Stimulated activated CD8-positive, alpha-beta memory T cell treated with anti-CD3 and anti-CD28 coated beads, Interleukin-12 subunit alpha, Interleukin-12 subunit beta, amount 100 ng/mL, for 4 hours (primary cell): ENCODE measurements around the gene TSGA10IP.

ENCODE experiments used
- DNase-seq: peaks from one replicate; pipeline ENCODE4 v3.0.0-alpha.2; 2020; ENCODE audit warnings: low read depth

Gene TSGA10IP

GRCh38 chr11:65918211-65919140, 26.8 kb upstream of the TSGA10IP start, which contains the start of gene C11orf68:
C11orf68 (minus strand) TSS chr11:65919062; CDS start chr11:65919031, 31 bp downstream.
- no peak for DNase-seq

GRCh38 chr11:65919141-65919572, 26.1 kb upstream of the TSGA10IP start, which contains the start of gene DRAP1:
DRAP1 (plus strand) TSS chr11:65919426; CDS start chr11:65919502, 76 bp downstream.
- DNase-seq, result peak; percentile 100

DNA sequence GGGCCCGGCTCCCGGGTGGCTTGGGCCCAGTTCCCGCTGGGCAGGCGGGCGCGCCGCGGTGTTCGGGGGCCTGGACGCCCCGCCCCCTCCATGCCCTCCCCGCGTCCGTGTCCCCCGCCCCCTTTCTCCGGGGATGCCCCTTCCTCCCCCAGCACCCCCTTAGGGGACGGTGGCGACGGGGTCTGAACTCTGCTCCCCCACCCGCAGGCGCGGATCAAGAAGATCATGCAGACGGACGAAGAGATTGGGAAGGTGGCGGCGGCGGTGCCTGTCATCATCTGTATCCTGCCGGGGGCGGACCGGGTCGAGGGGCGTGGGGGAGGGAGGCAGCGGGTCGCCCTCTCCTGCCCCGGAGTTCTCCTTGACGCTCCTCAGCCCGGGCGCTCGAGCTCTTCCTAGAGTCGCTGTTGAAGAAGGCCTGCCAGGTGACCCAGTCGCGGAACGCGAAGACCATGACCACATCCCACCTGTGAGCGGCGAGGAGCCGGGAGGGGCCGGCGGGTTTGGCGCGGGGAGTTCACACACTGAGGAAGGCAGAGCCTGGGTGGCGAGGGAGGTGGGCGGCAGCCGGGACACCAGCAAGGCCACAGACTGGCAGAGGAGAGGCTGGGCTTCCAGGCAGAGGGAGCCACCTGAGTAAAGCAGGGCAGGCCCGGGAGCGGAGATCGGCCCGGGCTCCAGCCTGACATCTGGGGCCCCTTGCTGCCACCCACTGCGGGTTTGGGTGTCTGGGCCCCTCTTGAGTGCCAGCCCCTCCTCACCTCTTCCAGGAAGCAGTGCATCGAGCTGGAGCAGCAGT, 25.5 kb upstream of the TSGA10IP start:
- no peak for DNase-seq

DNA sequence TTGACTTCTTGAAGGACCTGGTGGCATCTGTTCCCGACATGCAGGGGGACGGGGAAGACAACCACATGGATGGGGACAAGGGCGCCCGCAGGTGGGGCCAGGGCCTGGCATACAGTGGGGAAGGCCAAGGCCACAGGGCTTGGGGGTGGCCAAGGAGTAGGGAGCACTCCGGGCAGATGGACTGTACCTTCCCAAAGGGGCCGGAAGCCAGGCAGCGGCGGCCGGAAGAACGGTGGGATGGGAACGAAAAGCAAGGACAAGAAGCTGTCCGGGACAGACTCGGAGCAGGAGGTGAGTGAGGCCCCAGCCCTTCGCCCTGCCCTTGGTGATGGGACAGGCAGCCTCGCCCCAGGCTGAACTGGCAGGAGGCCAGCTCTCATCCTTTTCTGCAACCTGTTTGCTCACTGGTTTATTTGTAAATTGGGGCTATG, 24.9 kb upstream of the TSGA10IP start:
- DNase-seq, result no peak

- DNase-seq, result no peak
Measured at GRCh38 chr11:65921033-65921555, 24.2 kb upstream of the TSGA10IP start.

DNA sequence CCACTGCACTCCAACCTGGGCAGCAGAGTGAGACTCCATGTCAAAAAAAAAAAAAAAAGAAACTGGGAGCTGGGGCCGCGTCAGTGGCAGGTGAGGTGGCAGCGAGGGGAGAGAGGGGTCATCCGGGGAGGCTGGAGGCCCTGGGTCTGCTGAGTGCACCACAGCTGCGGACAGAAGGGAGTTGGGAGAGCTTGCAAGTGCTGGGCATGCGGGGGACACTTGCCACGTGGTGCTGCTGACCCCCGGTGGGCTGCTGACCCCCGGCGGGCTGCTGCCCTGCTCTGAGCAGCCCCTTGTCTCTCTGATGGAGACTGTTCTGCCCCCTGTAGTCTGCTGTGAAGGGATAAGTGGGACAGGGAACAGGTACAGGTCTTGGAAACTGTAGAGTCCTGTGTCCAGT, 23.4 kb upstream of the TSGA10IP start:
- no peak for DNase-seq

DNA sequence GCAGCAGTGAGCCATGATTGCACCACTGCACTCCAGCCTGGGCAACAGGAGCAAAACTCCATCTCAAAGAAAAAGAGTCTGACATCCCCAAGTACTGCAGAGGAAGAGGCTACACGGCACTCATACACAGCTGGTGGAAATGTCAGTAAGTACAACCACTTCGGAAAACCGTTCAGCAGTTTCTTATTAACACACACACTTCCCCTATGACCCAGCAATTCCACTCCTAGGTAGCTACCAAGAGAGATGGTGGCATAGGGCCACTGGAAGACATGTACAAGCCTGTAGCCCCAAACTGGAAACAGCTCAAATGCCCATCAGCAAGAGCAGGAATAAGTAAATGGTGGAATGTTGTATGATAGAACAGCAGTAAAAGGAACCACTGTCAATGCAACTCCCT, 22.7 kb upstream of the TSGA10IP start:
- no peak for DNase-seq

DNA sequence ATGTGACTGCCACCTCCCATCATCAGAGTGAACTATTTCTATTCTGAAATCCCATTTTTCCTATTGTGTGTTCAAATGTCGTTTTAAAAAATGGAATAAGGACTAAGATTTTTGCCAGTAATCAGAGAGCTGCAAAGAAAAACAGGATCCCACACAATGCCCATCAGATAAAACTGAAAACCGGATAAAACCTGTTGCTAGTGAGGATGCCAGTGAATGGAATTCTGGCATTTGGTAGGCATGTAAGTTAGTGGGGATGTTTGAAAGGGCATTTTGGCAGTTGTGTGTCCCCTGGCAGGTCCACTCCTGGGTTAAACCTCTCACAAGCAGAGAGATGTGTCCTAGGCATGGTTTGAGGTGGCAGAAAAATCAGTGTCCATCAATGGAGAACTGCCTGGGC, 19.9 kb upstream of the TSGA10IP start:
- DNase-seq, result no peak

GRCh38 chr11:65927904-65928397, 17.3 kb upstream of the TSGA10IP start:
- peak; percentile 58 for DNase-seq

DNA sequence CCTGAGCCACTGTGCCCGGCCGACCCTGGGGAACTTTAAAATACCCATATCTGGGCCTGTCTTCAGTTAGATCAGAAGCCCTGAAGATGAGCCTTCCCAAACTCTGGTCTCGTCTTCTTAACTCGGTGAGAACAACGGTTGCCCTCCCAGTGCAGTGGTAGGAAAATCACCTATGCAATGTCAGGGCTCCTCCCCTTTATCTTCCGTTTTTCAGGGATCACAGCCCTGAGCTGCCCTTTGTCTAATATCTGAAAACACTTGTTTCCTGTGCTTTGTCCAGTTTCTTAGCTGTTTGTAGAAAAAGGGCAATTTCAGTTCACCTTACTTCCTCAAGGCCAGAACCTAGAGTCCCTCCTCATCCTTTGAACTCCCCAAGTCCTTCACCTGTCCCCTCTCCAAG, 16.6 kb upstream of the TSGA10IP start:
- no peak for DNase-seq

DNA sequence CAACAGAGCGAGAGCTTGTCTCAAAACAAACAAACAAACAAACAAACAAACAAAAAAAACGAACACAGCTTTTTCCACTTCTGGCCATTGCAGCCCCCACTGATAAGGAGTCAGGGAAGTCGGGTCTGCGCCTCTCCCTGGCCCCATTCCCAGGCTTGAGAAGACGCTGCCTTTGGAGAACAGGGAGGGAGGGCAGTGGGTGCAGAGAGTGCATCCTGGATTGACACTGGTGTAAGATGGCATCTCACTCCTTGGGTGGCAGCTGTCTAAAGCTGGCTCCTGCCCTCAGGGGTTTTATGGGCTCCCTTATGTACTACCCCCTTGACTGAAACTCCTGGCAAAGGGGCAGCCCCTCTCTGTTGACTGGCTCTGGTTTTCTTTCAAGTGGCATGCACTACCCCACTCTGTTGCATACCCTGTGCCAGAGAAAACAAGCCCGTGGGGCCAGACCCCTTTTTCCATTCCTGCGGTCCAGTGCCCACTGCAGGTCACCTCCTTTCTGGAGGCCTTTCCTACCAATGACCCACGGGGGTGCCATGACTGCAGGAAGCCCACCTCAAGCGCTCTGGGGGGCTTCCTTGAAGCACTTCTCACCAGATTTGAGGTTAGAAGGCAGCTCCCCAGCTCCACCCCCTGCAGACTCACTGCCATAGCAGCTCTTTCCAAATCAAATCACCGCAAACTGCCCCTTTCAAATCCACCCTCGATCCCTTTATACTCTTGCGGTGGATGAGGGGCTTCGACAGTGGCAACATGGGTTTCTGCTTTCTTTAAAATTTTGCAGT, 13.3 kb upstream of the TSGA10IP start:
- DNase-seq, result no peak

GRCh38 chr11:65932558-65932919, 12.7 kb upstream of the TSGA10IP start:
- DNase-seq, result no peak

- no peak for DNase-seq
Measured at GRCh38 chr11:65934014-65934413, 11.3 kb upstream of the TSGA10IP start.

DNA sequence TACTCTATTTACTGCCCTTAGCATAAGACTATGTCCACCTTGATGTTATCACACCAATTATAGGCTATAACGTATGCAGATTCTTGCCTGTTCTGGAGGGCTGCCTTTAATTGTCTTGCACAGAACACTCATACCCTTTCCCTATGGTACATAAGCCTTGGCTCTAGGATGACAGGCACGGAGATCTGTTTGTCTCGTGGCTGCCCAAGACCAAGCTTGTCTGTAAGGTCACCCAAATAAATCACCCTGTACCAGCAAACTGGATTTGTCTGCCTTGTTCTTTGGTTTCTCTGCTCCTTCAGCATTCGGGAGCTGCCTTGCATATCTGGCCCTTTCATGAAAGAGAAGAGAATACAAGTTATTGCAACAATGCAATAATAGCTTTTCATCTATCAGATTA, 7.5 kb upstream of the TSGA10IP start:
- no peak for DNase-seq

DNA sequence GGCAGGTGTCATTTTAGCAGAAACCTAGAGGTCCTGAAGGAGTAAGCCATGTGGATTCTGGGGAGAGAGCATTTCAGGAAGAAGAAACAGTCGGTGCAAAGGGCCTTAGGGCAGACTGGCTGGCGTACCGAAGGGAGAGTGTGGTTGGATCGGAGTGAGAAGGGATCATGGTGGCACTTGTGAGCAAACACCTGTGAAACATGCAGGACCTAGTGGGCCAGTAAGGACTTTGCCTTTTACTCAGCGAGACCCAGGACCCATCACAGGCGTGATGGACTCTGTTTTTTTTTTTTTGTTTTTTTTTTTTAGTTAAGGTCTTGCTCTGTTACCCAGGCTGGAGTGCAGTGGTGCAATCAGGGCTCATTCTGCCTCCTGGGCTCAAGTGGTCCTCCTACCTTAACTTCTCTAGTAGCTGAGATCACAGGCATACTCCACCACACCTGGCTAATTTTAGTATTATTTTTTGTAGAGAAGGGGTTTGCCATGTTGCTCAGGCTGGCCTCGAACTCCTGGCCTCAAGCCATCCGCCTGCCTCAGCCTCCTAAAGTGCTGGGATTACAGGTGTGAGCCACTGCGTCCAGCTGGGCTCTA, 3.5 kb upstream of the TSGA10IP start:
- DNase-seq, result no peak

DNA sequence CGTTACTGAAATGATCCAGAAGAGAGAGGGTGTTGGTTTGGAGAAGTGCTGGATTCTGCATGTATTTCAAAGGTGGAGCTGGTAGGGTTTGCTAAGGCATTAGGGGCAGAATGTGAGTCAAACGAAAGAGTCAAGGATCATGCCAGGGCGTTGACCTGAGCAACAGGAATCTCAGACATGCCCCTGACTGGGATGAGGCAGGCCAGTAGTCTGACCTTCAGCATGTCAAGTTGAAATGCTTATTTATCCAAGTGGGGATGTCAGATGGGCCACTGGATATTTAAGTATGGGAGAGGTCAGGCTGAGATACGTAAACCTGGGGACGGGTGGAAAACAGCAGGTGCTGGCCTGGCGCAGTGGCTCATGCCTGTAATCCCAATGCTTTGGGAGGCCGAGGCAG, 2.7 kb upstream of the TSGA10IP start:
- DNase-seq, result no peak

DNA sequence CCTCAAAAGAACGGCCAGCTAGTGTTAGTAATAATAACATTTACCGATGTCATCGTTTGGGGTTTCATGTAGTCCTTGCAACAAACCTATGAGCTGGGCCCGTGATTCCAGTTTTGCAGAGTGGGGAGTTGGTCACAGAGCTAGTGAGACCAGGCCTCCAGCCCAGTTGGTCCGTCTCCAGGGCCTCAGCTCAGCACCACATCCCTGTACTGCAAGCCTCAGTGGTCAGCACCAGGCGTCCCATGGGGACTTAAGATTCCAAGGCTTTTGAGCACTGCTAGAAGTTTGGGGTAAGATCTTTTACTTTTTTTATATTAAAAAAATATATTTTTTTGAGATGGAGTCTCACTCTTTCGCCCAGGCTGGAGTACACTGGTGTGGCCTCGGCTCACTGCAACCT, 1.1 kb upstream of the TSGA10IP start:
- DNase-seq, result no peak

DNA sequence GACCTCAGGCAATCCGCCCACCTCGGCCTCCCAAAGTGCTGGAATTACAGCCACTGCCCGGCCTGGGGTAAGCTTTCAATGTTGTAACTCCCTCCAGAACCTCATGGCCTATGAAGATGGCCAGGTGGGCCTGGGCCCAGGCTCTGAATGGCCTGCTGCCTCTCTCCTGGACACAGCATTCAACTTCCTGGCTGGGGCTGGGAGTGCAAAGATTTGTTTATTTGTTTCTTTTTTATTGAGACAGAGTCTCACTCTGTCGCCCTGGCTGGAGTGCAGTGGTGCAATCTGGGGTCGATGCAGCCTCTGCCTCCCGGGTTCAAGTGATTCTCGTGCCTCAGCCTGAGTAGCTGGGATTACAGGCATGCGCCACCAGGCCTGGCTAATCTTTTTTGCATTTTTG, 513 bp upstream of the TSGA10IP start:
- no peak for DNase-seq

- DNase-seq, result no peak
Measured at GRCh38 chr11:65945941-65946558, 770 bp downstream of the TSGA10IP start.

GRCh38 chr11:65946655-65947054, 1.4 kb downstream of the TSGA10IP start:
- no peak for DNase-seq

GRCh38 chr11:65947133-65947532, 1.9 kb downstream of the TSGA10IP start:
- no peak for DNase-seq
